ENCODE data around the gene NANOS3. TPM values are rescaled to one million over a fixed set of nuclear protein-coding genes. Genes with fewer than 3 reads are reported as not detected.

Gene NANOS3
- polyA plus RNA-seq, 4 donors, result 0.79 to 2.6 (median 1.6) TPM

- no peak for DNase-seq (ENCODE audit: low read depth in 4 of 4, low spot score in 3 of 4)
Measured at GRCh38 chr19:13882836-13883235, 5.9 kb downstream of the NANOS3 start.

GRCh38 chr19:13883516-13884064 is 6.7 kb downstream of the NANOS3 start:
- DNase-seq (ENCODE audit: low read depth in 4 of 4, low spot score in 3 of 4), result no peak

- no peak for DNase-seq (ENCODE audit: low read depth in 4 of 4, low spot score in 3 of 4)
Measured at GRCh38 chr19:13884726-13885591, 8.0 kb downstream of the NANOS3 start.

- DNase-seq (ENCODE audit: low read depth in 4 of 4, low spot score in 3 of 4), result no peak
Measured at GRCh38 chr19:13885826-13886365, 9.0 kb downstream of the NANOS3 start.

GRCh38 chr19:13887018-13887436 is 10.1 kb downstream of the NANOS3 start:
- DNase-seq (ENCODE audit: low read depth in 4 of 4, low spot score in 3 of 4), result no peak

- no peak for DNase-seq (ENCODE audit: low read depth in 4 of 4, low spot score in 3 of 4)
Measured at GRCh38 chr19:13887517-13887916, 10.6 kb downstream of the NANOS3 start.

- DNase-seq (ENCODE audit: low read depth in 4 of 4, low spot score in 3 of 4), result no peak
Measured at GRCh38 chr19:13888281-13888680, 11.3 kb downstream of the NANOS3 start.

- no peak for DNase-seq (ENCODE audit: low read depth in 4 of 4, low spot score in 3 of 4)
Measured at GRCh38 chr19:13890136-13890535, 13.2 kb downstream of the NANOS3 start.

GRCh38 chr19:13892870-13893269 is 15.9 kb downstream of the NANOS3 start:
- no peak for DNase-seq (ENCODE audit: low read depth in 4 of 4, low spot score in 3 of 4)

- DNase-seq (ENCODE audit: low read depth in 4 of 4, low spot score in 3 of 4), result no peak
Measured at GRCh38 chr19:13894552-13894951, 17.6 kb downstream of the NANOS3 start.

- no peak for DNase-seq (ENCODE audit: low read depth in 4 of 4, low spot score in 3 of 4)
Measured at GRCh38 chr19:13896227-13896626, 19.3 kb downstream of the NANOS3 start.

- DNase-seq (ENCODE audit: low read depth in 4 of 4, low spot score in 3 of 4), result no peak
Measured at GRCh38 chr19:13899393-13899792, 22.5 kb downstream of the NANOS3 start.

GRCh38 chr19:13899912-13900584 is 23.1 kb downstream of the NANOS3 start:
- no peak for DNase-seq (ENCODE audit: low read depth in 4 of 4, low spot score in 3 of 4)

- no peak for DNase-seq (ENCODE audit: low read depth in 4 of 4, low spot score in 3 of 4)
Measured at GRCh38 chr19:13902993-13903555, 26.1 kb downstream of the NANOS3 start.

GRCh38 chr19:13905634-13906520 is 28.9 kb downstream of the NANOS3 start, which contains the start of the genes BRME1 and CC2D1A:
Gene BRME1 (minus strand): TSS chr19:13906117. CDS start chr19:13904892, 1,225 bp downstream.
Gene CC2D1A (plus strand): TSS chr19:13906201. CDS start chr19:13906442, 241 bp downstream.
- DNase-seq (ENCODE audit: low read depth in 4 of 4, low spot score in 3 of 4), result peak; percentile 60 to 80 (median 68)

- DNase-seq (ENCODE audit: low read depth in 4 of 4, low spot score in 3 of 4), result no peak
Measured at GRCh38 chr19:13906521-13906904, 29.6 kb downstream of the NANOS3 start.

- DNase-seq (ENCODE audit: low read depth in 4 of 4, low spot score in 3 of 4), result no peak
Measured at GRCh38 chr19:13906910-13907309, 30.0 kb downstream of the NANOS3 start.

GRCh38 chr19:13908674-13909073 is 31.7 kb downstream of the NANOS3 start:
- DNase-seq (ENCODE audit: low read depth in 4 of 4, low spot score in 3 of 4), result no peak

- DNase-seq (ENCODE audit: low read depth in 4 of 4, low spot score in 3 of 4), result no peak
Measured at GRCh38 chr19:13909430-13909829, 32.5 kb downstream of the NANOS3 start.

- DNase-seq (ENCODE audit: low read depth in 4 of 4, low spot score in 3 of 4), result no peak
Measured at GRCh38 chr19:13913352-13913751, 36.4 kb downstream of the NANOS3 start.

Data from left renal pelvis (tissue), 4 donors.